HCT116 (cell line): ENCODE data around the gene LRFN4. TPM values are rescaled to one million over a fixed set of nuclear protein-coding genes. Genes with fewer than 3 reads are reported as not detected.

Experiments
- ATAC-seq: fragments of 200-7000 bp; cut with Tn5 transposase; 2 replicates; pipeline ENCODE4 v1.9.1; 2020; ENCODE audit warnings: mild to moderate bottlenecking, moderate library complexity
- BruUV-seq: library from RNA; stranded (reverse); fragments of 400-500 nt; replicated peaks from 2 replicates; lab custom pipeline; 2021; lab: Mats Ljungman, UMichigan
- CTCF ChIA-PET: fragments of 300-600 bp; sonication (Branson Sonifier 250); formaldehyde crosslinking; loops from one replicate; lab custom pipeline; 2021; ENCODE audit warnings: antibody characterized with exemption; lab: Charles Lee
- POLR2A ChIA-PET: fragments of 300-600, 350-600 bp; sonication (Branson Sonifier 250); formaldehyde crosslinking; loops from one replicate; lab custom pipeline; 2021; ENCODE audit warnings: antibody characterized with exemption; lab: Charles Lee
- RAD21 ChIA-PET, 2 experiments: fragments of 300-600 bp; sonication (Branson Sonifier 250); formaldehyde crosslinking; loops; one replicate each; lab custom pipeline; 2023; ENCODE audit warnings: low total read pairs in 2 of 2; ENCODE audit not compliant: uncharacterized antibody in 2 of 2, unreplicated experiment in 2 of 2, low non-redundant PET in 1 of 2; lab: Charles Lee
- DNase-seq: peaks from one replicate; pipeline ENCODE4 v3.0.0-alpha.2; 2010; ENCODE audit warnings: low read depth, low spot score
- H2AFZ ChIP-seq: fragments of 200-600 bp; shearing (Covaris generic), sonication (generic); 2 replicates; pipeline ENCODE4 v1.6.1; 2017; ENCODE audit warnings: low read depth, mixed run types, mixed read lengths, antibody characterized with exemption, low read length; ENCODE audit not compliant: poor library complexity, severe bottlenecking
- H3K27ac ChIP-seq: 2 replicates; pipeline ENCODE4 v1.5.1; 2012; ENCODE audit warnings: low read depth, low read length
- H3K27me3 ChIP-seq: fragments of 200-600 bp; sonication (generic); 2 replicates; pipeline ENCODE4 v1.6.1; 2016; ENCODE audit warnings: mixed run types, low read length, mixed read lengths; ENCODE audit not compliant: insufficient read depth
- H3K36me3 ChIP-seq, 2 experiments: fragments of 200-500 bp in 1 of 2; fragments of 200-600 bp in 1 of 2; sonication (Bioruptor generic) in 1 of 2; sonication (generic) in 1 of 2; 2 replicates each; pipeline versions ENCODE4 v1.5.1 to v1.6.1; 2014 to 2016; ENCODE audit warnings: low read length in 2 of 2, inconsistent platforms in 1 of 2, mixed read lengths in 1 of 2, mixed run types in 1 of 2; ENCODE audit not compliant: insufficient read depth in 2 of 2, control insufficient read depth in 1 of 2
- H3K4me1 ChIP-seq, 2 experiments: fragments of 200-600 bp in 1 of 2; sonication (generic) in 1 of 2; 2 replicates each; pipeline versions ENCODE4 v1.5.1 to v1.6.1; 2012 to 2017; ENCODE audit warnings: low read length in 2 of 2, inconsistent platforms in 1 of 2, mild to moderate bottlenecking in 1 of 2, mixed read lengths in 1 of 2, mixed run types in 1 of 2, moderate library complexity in 1 of 2; ENCODE audit not compliant: insufficient read depth in 2 of 2, control insufficient read depth in 1 of 2
- H3K4me2 ChIP-seq: fragments of 200-600 bp; sonication (generic); 2 replicates; pipeline ENCODE4 v1.6.1; 2017; ENCODE audit warnings: mixed run types, low read length, mixed read lengths
- H3K4me3 ChIP-seq, 2 experiments: fragments of 200-600 bp in 1 of 2; sonication (generic) in 1 of 2; replicated peaks in 1 of 2; 2 replicates each; pipeline ENCODE4 v1.5.1; 2011 to 2016; ENCODE audit warnings: low read length in 2 of 2, control low read depth in 1 of 2, low read depth in 1 of 2, mild to moderate bottlenecking in 1 of 2, mixed read lengths in 1 of 2, mixed run types in 1 of 2
- H3K79me2 ChIP-seq: fragments of 200-600 bp; sonication (generic); 2 replicates; pipeline ENCODE4 v1.6.1; 2017; ENCODE audit warnings: mild to moderate bottlenecking, mixed run types, low read length, moderate library complexity, mixed read lengths; ENCODE audit not compliant: insufficient read depth
- H3K9ac ChIP-seq: fragments of 200-600 bp; sonication (generic); 2 replicates; pipeline ENCODE4 v1.6.1; 2016; ENCODE audit warnings: low read length, mixed read lengths
- H3K9me2 ChIP-seq: fragments of 200-600 bp; sonication (generic), shearing (Covaris generic); 2 replicates; pipeline ENCODE4 v1.6.1; 2017; ENCODE audit warnings: mixed run types, mild to moderate bottlenecking, moderate library complexity; ENCODE audit not compliant: insufficient read depth
- H3K9me3 ChIP-seq, 2 experiments: fragments of 200-500 bp in 1 of 2; fragments of 200-600 bp in 1 of 2; sonication (Bioruptor generic) in 1 of 2; sonication (generic) in 1 of 2; 2 replicates each; pipeline ENCODE4 v1.6.1; 2014 to 2017; ENCODE audit warnings: low read length in 2 of 2, mixed read lengths in 2 of 2, inconsistent platforms in 1 of 2, low read depth in 1 of 2, mild to moderate bottlenecking in 1 of 2, mixed run types in 1 of 2, moderate library complexity in 1 of 2; ENCODE audit not compliant: control insufficient read depth in 1 of 2, insufficient read depth in 1 of 2
- H4K20me1 ChIP-seq: fragments of 200-600 bp; sonication (generic), shearing (Covaris generic); 2 replicates; pipeline ENCODE4 v1.6.1; 2017; ENCODE audit warnings: mixed run types, mild to moderate bottlenecking, moderate library complexity; ENCODE audit not compliant: insufficient read depth
- ELF1 ChIP-seq: IDR thresholded peaks from 2 replicates; pipeline ENCODE4 v1.6.1; 2012; ENCODE audit warnings: low read depth, borderline replicate concordance
- EZH2phosphoT487 ChIP-seq: fragments of 200-600 bp; IDR thresholded peaks from 2 replicates; pipeline ENCODE4 v1.6.1; 2018; ENCODE audit warnings: antibody characterized with exemption, borderline replicate concordance
- intact Hi-C: fragments of 100-400 bp; cut with micrococcal nuclease; formaldehyde crosslinking; loops from 2 replicates; pipeline ENCODE4 v1.10.0; 2022
- total RNA-seq: library from RNA; stranded (reverse); gene quantifications from one replicate; pipeline ENCODE4 v1.2.1, GENCODE V29; 2021; ENCODE audit not compliant: unreplicated experiment

Gene LRFN4
- total RNA-seq, 1 experiment from 2014 or later: 55.4 TPM

- H2AFZ ChIP-seq: no peak overlapping the region
- peaks cover 20 to 33% of the 10 kb centered on the region in 2 experiments for H3K4me1 ChIP-seq
- CTCF ChIA-PET: no interaction called here
- RAD21 ChIA-PET: no interaction called here
- TF ChIP-seq ELF1 (no peak), EZH2phosphoT487 (no peak)
- H3K9me2 ChIP-seq: no peaks in the 10 kb centered on the region
- intact Hi-C loops: no loop called here
- no peak overlapping the region for H3K4me3 ChIP-seq
- no peak overlapping the region for H3K27ac ChIP-seq
- H3K4me2 ChIP-seq: no peak overlapping the region
- no peaks in the 10 kb centered on the region for H3K79me2 ChIP-seq
- H4K20me1 ChIP-seq: no peaks in the 10 kb centered on the region
- POLR2A ChIA-PET: no interaction called here
- no peaks in the 10 kb centered on the region for H3K36me3 ChIP-seq
- BruUV-seq: no TSS peak
- H3K9ac ChIP-seq: no peak overlapping the region
- ATAC-seq (no peak), DNase-seq (no peak)
- H3K27me3 ChIP-seq: no peaks in the 10 kb centered on the region
- H3K9me3 ChIP-seq: no peaks in the 10 kb centered on the region
Observed at GRCh38 chr11:66910016-66910415, 53.2 kb downstream of the LRFN4 start.

Other genes starting within 250 kb of the LRFN4 start
- 95.3 TPM for gene RBM14, start 240.4 kb upstream of the LRFN4 start, total RNA-seq
- 94.4 TPM for gene RBM4, start 218.4 kb upstream of the LRFN4 start, total RNA-seq
- 18.1 TPM for gene RBM4B, start 179.2 kb upstream of the LRFN4 start, total RNA-seq
- gene SPTBN2, start 127.8 kb upstream of the LRFN4 start, total RNA-seq: 18.5 TPM
- 35.3 TPM for gene RCE1, start 13.6 kb upstream of the LRFN4 start, total RNA-seq
- 24.1 TPM for gene PC, start 101.3 kb downstream of the LRFN4 start, total RNA-seq
- gene C11orf86, start 118.2 kb downstream of the LRFN4 start, total RNA-seq: 0.25 TPM
- 4.3 TPM for gene SYT12, start 166.1 kb downstream of the LRFN4 start, total RNA-seq
- gene RHOD, start 199.8 kb downstream of the LRFN4 start, total RNA-seq: 42.0 TPM